Measurements from ENCODE around the gene MDM4.
"Not testable (repeated sequence)": the region's sequence is repeated elsewhere in the genome, so short reads cannot be mapped to it uniquely, and the experiment has no call there.

The MDM4 gene

DNA sequence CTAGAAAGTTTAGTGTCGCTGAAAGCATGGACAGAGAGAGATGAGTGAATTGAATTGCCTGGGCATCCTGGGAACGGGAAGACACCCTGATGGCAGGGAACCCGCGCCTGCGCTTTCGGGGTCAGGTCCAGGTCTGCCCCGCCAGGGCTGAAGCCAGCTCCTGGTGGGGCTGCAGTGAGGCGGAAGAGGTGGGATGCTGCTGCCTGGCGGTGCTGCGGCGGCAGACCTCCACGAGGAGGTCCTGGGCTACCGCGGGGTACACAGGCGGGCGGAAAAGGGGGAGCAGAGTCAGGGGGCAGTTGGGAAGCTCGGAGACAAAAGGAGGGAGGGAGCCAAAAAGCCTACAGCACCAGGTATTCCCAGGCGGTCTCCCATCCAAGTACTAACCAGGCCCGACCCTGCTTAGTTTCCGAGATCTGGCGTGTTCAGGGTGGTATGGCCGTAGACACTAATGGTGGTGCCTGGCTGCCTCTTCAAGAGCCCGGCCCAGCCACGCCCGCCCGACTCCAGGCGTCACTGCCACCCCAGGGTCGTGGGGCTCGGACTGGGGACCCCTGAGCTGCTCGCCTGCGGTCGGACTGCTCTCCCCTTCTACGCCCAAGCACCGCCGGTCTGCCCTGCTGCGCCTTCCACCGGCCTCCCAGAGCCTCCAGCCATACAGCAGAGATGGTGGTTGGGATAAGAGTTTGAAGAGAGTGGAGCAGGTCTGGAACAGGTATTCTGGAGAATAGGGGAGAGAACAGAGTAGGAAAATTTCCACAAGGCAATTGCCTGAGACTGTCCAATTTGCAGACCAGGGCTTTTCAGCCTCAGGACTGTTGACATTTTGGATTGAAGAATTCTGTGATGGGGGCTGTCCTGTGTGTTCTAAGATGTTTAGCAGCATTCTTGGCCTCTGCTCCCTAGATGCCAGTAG lies 46.1 kb downstream of the MDM4 start:
- no peak for DNase-seq (ENCODE audit: low read depth)

DNA sequence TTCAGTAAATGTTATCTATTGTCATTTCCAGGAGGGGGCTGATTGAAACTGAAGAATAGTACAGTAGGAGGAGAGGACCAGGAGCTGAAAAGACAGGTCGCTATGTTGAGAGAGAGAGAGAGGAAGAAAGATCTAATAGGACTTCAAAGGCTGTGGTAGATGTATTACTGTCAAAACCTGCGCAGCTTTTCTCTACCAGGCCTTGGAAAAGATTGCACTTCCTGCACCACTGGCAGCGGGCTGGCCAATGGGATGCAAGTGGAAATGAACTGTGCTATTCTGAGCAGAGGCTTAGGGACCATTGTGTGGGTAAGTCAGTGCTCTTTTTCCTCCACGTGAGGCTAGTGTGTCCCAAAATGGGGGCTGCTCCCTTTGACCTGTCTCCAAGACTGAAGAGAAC lies 47.1 kb downstream of the MDM4 start:
- DNase-seq (ENCODE audit: low read depth), result no peak

DNA sequence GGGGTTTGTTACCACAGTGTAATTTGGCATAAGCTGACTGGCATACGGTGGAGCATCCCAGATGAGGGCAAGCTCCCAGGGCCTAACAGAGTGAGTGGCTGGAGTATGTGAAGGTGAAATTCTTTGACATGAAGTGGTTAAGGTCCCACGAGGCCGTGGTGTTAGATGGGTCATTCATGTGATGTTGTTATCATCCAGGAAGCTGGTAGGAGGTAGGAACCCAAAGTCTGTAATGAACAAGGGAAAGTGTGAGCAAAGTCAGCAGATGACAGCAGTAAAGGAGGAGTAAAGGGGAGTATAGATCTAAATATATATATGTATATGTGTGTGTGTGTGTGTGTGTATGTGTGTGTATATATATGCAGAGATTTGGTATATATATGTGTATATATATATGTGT lies 47.6 kb downstream of the MDM4 start:
- no peak for DNase-seq (ENCODE audit: low read depth)

DNA sequence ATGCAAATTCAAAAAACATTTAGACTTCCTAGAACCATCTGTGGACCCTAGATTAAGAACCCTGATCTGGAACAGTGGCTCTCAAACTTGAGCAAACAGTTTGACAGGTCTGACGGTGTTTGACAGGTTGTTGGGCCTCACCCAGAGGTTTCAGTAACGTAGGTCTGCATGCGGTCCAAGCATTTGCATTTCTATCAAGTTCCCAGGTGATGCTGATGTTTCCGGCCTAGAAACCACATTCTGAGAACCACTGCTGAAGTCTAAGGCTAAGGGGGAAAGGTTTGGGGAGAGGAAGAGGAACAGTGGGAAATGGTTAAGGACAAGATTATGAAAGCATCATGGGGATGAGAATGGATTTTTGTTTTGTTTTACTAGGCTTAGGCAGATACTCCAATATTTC lies 48.6 kb downstream of the MDM4 start:
- no peak for DNase-seq (ENCODE audit: low read depth)

DNA sequence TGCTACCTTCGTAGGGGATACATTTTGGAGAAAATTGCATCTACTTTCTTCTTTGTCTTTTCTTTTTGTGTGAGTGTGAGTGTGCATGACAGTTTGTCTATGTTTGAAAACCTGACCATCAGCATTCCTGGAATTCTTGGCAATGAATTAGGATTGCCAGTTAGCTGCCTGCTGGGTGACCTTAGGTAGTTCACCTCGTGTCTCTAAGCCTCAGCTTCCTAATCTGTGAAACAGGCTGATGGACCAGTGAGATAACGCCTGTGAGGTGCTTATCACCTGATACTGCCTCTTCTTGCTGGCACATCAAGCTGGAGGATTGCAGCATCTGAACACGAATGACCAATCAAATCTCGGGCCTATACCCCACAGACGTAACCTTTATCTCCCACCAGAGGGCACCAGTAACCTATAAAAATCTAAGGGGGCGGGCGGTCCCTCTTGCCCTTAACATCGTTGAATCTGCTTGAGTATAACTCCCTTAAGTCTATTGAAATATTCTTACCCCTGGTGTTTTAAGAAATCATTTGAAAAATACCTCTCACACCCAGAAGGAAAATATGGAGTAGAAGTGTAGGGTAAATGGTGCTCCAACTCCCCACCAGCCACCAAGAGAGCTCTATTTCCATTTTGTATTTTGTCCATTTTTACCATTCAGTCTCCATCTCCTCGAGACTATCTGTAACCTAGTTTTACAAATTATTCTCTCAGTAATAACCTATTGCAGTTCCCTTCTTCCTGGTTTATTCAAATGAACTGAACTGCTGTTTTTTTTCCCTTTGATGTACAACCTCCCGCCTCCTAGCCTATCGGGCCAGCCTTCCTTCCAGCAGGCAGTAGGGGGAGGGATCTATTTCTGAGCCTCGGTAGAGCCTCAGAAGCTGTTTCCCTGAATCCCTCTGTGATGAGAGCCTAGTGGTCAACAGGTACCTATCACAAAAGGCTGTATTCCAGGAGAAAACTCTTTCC lies 49.7 kb downstream of the MDM4 start:
- peak; percentile 72 for DNase-seq (ENCODE audit: low read depth)

DNA sequence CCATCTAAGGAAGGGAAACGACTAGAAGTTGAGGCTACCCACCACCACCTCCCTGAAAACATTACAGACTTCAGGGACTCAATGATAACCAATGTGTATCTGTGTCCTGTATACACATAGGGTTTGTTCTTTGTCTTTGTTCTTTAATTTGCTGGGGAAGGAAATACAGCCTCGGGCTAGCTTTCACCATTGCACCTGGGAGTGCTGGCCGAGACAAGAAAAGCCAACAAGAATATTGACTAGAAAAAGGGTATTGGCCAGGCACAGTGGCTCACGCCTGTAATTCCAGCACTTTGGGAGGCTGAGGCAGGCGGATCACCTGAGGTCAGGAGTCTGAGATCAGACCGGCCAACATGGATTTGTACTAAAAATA lies 50.4 kb downstream of the MDM4 start:
- DNase-seq (ENCODE audit: low read depth), result no peak

DNA sequence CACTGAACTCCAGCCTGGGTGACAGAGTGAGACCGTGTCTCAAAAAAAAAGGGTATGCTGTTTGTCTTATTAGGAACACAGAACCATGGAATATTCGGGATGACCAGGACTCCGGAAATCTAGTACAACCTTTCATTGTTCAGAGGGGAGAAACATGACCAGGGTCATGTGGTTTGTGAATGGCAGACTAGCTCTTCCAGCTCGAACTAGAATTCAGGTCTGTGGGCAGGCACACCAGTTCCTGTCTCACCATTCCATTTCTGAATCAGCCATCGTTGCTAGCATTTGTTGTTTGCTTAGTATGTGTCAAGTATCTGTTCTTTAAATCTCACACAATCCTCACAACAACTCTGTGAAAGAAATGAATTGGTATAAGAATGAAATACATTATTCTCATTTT lies 50.9 kb downstream of the MDM4 start:
- DNase-seq (ENCODE audit: low read depth), result no peak

DNA sequence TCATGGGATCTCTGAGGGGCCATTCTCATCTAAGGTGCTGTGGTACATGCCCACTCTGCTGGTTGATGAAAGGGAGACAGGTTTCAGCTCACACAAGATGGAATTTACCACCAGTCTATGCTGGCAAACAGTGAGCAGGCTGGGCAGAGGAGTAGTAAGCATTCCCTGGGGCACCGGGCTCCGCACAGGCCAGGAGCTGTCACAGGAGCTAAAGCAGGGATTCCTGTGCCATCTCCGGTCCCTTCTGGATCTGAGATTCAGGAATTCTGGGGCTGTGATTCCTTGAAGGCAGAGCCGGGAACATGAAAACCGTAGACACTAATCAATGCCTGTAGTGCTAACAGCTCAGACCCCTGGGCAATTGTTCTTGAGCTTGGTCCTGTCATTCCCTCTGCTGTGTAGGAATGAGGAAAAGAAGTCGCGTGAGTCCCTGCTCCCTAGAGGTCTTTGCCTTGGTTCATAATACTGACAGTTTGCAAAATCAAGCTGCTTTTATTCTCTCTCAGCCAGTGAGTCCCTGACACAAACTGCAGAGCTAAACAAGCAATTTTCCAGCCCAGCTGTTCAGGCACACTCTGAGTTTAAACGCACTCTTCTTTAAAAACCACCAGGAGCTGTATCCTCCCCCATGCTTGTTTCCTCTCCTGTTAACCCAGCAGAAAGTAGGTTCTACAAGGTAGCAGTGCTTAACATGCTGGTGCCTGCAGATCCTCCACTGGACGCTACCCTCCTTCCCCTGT lies 52.5 kb downstream of the MDM4 start:
- DNase-seq (ENCODE audit: low read depth), result no peak

DNA sequence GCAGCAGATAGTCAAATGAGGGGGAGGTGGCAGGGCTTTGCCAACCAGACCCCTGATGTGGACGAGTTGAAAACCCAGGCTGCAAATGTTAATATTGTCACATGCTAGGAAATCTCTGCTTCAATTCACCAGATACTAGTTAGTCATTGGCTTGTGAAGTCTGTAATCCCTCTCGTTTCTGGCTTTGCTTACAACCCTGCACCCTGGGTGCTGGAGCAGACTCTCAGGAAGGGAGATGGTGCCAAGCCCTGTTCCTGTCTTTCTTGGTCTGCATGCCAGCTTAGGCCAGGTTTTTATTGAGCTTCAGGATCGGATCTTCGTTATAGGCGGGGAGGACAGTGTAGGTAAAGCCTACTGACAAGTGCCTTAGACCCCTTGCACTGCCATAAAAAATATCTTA lies 53.3 kb downstream of the MDM4 start:
- DNase-seq (ENCODE audit: low read depth), result no peak

DNA sequence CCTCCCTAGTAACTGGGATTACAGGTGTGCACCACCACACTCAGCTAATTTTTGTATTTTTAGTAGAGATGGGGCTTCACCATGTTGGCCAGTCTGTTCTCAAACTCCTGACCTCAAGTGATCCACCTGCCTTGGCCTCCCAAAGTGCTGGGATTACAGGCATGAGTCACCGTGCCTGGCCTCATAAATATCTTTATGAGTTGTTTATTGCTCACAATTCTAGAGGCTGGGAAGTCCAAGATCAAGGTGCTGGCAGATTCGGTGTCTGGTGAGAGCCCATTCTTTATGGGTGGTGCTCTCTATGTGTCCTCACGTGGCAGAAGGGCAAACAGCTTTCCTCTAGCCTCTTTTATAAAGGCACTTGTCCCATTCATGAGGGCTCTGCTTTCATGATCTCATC lies 53.8 kb downstream of the MDM4 start:
- DNase-seq (ENCODE audit: low read depth), result not testable (repeated sequence)

DNA sequence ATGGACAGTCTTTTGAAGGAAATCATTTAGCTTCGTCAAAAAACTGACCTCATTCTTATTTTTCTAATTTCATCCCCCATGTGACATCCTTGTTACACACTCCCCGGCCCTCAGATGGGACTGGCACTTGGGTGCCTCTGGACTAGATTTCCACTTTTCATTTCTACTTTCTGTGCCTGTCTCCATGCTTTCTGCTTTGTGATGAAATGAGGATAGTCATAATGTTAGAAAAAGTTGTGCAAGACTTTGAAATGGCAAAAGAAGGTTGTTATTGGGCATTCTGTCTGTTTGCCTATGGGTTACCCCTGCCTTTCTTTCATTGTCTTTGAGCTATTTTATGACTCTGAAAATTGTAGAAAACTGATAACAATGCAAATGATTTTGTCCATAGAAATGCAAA lies 54.9 kb downstream of the MDM4 start:
- no peak for DNase-seq (ENCODE audit: low read depth)

DNA sequence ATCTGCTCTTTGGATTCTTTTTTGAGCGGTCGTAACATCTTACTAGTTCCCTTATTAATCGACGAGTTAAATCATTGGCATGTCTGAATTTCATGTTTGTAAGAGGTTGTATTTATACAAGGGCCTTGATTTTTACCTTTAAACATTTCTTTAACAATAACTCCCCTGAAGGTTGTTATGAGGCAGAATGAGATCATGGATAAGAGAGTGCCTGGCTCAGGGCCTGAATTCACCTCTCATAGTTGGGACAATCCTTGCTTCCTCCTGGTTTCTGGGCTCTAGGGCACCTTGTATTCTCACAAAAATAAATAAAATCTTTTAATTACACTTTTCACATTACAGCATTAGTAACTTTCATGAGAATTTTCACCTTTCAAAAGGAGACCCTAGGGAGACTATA lies 55.4 kb downstream of the MDM4 start:
- no peak for DNase-seq (ENCODE audit: low read depth)

DNA sequence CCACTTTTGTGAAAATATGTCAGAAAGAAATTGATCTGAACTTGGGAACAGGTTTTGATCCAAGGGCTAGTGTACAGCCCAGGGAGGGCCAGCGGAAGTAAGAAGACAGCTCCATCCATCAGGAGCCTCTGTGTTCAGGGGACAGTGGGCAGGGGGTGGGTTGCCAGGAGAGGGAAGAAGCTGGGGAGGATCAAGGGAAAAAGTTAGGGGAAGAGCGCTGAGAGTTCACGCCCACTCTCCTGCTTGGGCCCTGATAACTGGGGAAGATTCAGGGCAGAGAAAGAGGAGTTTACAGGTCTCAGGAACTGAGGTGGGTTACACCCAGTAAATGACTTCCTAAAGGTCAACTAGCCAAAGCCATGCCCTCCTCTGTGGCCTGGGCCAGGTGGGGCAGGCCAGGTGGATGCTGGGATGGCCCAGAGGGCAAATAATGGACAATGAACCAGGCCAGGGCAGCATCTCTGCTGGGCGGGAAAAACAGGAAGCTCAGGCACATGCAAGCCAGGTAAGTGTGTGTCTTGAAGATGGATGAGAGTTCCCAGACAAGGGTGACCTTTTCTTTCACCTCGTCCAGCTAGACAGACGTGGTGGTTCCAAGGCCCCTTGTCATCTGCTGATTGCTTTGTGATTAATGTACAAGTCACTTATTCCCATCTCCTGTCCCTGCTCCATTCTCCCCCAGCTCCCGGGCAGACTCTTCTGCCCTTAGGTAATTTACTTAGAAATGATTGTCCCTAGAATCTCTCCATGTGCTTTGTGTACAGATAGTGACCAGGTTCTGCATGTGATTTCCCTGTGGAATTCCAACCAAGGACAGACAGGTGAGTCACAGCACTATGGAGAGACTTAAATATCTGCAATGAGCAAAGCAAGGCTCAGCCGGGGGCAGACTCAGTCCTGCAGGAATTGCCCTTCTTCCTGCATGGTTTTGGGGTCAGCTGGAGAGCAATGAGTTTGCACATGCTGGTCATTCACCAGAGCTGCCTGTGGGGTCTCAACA lies 57.0 kb downstream of the MDM4 start:
- DNase-seq (ENCODE audit: low read depth), result no peak

DNA sequence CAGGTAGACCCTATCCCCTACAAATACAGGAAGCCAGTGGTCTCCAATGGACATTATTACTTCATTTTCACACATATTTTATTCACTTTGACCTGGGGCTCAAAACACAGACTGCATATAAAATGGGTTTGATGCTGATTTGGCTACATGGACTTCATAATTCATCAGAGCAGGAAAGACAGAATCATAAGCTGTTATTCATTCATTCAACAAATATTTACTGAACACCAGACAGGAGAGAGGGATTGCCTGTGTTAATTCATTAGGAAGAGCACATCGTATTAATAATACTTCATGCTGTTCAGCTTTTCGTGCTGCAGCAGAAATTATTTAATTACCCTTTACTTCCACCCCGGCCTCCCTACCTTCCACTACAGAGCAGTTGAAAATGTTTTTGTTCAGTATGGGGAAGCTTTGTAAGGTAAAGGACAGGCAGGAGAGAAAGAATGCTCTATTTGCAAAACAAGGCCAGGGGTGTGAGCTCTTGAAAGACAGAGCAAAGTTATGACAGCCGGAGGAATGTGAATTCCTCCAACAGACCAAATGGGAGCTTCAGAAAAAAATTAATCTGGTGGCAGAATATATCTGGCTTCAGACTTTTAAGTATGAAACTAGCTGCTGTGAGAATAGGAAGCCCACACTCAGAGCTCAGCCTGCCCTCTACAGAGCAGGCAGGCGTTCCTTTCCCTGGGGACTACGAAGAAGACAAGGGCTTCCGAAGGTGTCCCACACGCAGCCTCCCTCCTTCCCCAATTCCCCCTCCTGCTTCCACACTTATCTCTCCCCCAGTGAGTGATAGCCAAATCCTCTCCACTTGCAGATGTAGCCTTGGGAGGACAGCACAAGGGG lies 58.0 kb downstream of the MDM4 start:
- DNase-seq (ENCODE audit: low read depth), result no peak

DNA sequence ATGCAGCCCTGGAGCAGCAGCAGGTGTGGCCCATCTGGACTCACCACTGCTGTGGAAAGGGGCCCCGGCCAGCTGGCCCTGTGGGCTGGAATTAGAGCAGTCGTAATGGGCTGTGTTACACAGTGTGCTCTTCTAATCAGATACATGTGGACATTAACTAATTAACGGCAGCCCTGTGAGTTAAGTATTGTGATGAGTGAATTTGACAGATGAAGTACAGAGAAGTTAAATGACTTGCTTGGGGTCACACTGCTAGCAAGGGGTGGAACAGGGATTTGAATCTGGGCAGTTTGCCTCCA lies 58.6 kb downstream of the MDM4 start:
- no peak for DNase-seq (ENCODE audit: low read depth)

DNA sequence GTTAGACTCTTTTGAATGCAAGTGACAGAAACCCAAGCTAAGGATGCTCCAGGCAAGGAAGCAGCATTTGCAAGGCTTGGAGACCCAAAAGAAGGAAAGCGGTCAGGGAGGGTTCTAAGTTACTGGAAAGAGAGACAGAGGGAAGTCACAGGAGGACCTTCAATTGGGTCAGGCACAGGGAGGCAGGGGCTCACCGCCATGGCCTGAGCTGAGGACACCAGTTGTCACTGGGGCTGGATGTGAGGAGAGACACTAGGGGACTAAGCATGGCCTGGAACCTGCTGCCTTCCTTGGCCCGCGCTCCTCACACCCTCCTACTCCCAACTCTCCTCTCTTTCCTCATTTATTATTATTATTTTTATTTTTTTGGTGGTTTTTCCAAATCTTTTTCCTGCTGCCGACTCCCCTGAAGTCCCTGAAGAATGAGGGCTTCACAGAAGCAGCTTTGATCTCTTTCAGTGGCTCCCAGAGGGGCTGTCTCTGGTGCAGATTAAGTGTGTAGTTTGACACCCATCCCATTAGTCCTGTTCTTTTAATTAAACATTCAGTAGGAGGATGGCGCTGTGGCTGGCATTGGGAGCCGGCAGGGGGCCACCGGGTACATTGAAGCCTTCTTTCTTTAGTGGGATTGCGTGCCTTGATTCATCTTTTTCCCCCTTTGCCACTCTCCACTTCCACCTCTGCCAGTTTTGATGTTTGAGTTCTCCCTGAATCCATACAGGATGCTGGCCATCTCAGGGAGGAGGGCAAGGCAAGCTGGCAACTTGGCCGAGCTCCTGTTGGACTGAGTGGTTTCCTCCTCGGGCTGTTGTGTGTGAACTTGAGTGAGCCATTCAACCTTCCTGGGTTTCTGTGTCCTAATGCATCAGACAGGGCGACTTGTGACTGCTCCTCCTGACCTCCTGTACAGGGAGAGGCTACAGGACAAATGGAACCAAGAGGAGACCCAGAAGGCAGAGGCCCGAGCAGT lies 59.3 kb downstream of the MDM4 start:
- no peak for DNase-seq (ENCODE audit: low read depth)

DNA sequence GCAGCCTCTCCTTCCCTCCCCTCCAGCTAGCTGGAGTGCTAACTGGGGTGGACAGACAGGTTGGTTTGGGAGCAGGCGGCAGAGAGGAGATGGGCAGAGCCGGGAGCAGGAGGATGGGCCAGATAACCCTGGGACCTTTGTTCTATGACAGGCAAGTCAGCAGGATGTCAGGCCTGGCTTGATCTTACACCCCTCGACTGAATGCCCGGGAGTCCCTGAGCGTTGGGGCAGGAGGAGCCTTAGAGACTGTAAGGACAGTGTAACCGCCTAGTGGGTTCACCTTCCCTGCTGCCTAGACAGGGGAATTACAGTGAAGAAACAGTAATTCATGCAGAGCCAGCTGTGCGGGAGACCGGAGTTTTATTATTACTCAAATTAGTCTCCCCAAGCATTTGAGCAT lies 60.2 kb downstream of the MDM4 start:
- DNase-seq (ENCODE audit: low read depth), result no peak

DNA sequence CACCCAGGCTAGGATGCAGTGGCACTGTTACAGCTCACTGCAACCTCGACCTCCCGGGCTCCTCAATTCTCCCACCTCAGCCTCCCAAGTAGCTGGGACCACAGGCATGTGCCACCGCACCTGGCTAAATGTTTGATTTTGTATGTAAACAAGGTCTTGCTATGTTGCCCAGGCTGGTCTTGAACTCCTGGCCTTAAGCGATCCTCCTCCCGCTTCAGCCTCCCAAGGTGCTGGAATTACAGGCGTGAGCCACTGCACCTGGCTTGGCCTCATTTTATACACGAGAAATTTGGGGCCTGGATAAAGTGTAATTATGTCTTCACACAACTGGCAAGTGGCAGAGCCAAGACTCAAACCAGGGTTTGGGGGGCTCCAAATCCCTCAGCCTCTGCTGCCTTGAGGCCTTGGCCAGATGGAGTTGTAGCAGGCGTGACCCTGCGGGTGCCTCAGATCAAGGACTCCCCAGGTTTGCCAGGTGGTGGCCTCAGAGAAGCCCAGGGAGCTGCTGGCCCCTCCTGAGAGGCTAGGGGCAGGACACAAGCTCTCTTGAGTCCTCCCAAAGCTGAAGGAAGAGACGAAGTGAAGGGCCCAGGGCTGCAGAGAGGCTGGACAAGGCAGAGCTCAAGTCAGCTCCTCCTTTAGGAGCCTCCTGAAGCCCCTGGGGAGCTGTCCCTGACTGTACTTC lies 61.7 kb downstream of the MDM4 start:
- DNase-seq (ENCODE audit: low read depth), result no peak
